ENCODE results near the gene SLC1A2.
"Not testable (repeated sequence)": the region's sequence is repeated elsewhere in the genome, so short reads cannot be mapped to it uniquely, and the experiment has no call there.

SLC1A2 gene

GRCh38 chr11:35230388-35230787, 189.0 kb downstream of the SLC1A2 start:
- DNase-seq (ENCODE audit: low read depth in 2 of 3, low spot score in 2 of 3) = no peak

DNA sequence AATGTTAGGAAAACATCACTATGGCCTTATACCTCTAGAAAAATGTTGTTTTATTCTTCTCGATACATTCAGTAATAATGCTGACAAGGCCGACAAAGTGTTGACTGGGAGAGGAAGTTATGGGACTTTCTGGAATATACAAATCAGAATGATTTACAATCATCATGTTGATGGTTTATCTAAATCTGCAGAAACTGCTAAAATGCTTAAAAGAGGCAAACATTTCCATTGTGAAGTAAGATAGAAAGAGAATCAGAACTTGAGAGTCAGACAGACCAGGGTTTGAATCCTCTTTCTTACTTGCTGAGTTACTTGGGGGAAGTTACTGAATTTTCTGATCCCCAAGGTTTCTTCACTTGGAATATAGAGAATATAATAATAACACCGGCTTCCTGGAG, 191.0 kb downstream of the SLC1A2 start:
- DNase-seq (ENCODE audit: low read depth in 2 of 3, low spot score in 2 of 3) = no peak

DNA sequence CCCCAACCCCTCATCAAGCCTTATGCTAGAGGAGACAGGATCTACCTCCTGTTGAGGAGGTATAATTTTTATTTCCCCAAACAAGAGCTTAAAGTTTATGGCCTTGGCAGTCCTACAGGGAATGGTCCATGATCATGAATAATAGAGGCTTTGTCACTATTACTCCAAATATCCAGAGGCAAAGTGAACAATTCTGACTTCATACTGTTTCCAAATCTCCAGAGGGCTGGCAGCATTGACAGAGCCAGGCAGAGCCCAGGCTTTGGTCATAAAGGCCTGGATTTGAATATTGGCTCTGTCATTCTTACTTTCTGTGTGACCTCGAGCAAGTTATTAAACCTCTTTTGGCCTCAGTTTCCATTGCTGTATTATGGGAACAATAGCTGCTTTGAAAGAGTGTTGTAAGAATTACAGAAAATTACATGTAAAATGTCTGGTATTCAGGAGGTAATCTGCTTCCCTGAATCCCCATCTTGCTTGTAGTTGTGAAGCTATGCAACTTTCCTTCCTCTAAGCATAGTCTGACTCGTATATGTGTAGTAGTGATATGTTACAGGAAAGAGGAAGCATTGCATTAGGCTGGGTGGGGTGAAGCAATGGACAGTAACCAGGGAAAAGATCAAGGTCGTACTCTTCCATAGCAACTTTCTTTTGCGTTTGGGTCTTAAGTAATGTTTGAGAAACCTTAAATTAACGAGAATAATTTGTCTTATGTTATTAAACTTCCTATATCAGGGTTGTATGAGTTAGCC, 191.6 kb downstream of the SLC1A2 start:
- no peak for DNase-seq (ENCODE audit: low read depth in 2 of 3, low spot score in 2 of 3)

DNA sequence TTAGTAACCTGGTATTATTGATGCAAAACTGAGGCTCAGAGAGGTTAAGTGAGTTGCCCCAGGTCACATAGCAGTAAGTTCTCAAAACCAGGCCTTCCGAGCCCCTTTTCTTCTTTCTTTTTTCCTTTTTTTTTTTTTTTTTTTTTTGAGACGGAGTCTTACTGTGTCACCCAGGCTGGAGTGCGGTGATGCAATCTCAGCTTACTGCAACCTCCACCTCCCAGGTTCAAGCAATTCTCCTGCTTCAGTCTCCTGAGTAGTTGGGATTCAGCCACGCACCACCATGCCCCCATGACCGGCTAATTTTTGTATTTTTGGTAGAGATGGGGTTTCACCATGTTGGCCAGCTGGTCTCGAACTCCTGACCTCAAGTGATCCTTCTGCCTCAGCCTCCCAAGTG, 192.6 kb downstream of the SLC1A2 start:
- not testable (repeated sequence) for DNase-seq (ENCODE audit: low read depth in 2 of 3, low spot score in 2 of 3)

DNA sequence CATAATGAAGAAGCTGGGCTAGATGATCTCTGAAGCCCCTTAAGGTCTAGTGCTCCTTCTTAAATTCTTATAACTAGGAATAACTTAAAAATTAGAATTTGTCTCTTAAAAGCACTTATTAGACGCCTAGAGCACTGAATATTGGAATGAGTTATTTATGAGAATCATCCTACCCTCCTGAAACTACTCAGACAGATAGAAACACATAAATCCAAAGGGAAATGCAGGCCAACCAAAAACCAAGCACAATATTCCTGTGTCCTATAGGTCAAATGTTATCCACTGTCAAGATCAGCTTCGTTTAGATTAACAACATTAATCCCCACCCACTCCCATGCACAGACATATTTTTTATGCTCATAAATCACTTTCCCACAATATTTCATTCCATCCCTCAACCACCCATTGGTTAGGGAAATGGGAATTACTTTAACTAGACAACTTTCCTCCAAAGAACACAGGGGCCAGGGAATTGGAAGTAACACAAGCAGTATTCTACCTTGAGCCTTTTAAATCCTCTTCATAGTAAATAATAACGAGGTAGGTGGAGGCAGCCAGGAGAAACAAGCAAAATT, 193.3 kb downstream of the SLC1A2 start:
- no peak for DNase-seq (ENCODE audit: low read depth in 2 of 3, low spot score in 2 of 3)

DNA sequence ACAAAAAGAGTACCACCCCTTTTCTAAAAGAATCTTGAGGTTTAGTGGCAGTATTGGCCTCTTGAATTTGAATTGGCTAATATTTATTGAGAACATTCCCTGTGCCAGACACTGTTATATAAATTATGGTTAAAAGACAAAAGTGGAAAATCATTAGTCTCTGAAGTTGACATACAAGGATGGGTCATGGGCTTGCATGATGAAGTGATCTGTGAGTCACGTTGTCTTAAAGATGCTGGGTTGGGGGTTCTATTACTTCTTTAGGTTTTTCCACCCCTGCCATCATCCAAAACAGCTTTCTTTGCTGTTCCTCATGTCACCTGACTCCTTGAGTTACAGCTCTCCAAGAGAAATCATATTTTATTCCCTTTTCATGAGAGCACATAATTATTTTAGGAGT, 195.4 kb downstream of the SLC1A2 start:
- DNase-seq (ENCODE audit: low read depth in 2 of 3, low spot score in 2 of 3) = no peak

DNA sequence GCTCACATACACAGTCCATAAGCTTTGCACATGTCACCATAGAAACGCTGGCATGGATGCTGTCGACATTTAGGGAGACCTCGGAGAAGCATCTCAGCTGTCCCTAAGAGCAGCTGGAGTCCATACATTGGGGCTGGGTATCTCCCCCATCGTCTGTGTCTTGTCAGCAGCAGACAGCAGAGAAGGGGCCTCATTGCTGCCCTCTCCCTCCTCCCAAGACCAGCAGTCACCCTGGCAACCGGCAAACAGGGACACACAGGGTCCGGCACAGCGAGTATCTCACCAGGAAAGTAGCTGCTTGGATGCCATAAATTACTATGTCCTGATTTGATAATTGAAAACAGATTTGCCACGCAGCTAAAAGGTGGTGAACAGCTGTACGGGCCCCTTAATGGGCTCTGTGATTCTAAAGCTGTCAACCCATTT, 196.0 kb downstream of the SLC1A2 start:
- DNase-seq (ENCODE audit: low read depth in 2 of 3, low spot score in 2 of 3) = no peak

DNA sequence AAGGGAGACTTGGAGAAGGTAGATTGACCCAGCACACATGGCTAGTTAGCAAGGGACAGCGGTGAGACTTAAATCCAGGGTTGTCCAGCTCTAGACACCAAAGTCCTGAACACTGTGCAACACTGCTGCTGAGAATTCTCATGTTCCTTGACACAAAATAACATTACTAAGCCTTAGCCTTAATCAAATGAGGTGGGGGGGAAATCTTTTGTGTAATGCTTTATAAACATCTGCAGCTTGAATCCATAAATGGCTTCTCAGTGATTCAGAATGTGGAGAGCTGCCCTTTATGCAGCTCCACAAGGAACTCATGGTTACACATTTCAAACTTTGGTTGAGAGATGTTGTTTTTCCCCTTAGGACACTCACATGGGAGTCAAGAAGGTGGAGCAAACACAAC, 200.4 kb downstream of the SLC1A2 start:
- no peak for DNase-seq (ENCODE audit: low read depth in 2 of 3, low spot score in 2 of 3)

DNA sequence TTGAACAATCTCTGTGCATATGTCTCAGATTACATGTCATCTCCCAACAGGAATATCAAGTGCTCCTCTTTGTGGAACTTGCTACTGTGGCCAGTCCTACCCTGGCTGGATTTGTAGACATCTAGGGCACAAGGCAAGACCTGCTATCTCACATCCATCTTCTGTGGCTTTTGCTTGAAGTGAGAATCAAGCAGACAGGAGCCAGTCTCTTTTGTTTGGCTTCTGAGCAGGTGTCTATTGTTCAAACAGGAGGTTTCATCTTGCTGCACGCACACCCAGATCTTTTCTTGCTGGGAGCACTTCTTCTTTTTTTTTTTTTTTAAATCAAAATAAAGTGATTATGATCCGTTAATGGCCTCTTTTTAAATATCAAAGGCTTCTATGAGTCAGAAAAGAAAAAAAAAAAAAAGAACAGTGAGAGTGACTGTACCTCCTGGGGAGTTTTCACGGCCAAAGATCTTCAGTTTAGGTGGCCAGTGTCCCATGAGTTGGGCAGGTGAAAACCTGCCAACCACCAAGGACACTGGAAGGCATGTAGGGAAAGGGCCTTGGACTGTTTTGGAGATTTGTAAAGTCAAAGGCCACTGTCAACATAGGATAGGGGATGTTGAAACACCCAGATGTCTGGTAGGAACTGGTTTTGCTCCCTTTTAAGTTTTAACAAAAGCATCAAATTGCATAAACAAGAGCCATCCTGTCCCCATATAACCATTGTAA, 202.2 kb downstream of the SLC1A2 start:
- DNase-seq (ENCODE audit: low read depth in 2 of 3, low spot score in 2 of 3) = no peak

DNA sequence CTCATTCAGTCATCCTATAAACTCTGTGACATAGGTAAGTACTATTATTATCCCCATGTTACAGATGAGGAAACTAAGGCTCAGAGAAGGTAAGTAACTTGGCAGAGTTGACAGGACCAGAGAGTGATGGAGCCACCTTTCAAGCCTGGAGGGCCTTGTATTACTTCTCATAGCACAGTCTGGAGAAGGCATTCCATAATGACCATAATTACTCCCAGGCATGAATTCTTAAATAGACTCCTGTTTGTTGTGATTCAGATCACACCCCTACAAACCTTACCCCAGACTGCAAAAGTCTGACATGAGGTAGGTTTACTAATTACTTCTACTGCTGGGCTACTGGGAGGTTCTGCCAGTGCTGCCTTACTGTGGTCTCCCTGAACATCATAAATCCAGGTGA, 203.4 kb downstream of the SLC1A2 start:
- DNase-seq (ENCODE audit: low read depth in 2 of 3, low spot score in 2 of 3) = no peak

DNA sequence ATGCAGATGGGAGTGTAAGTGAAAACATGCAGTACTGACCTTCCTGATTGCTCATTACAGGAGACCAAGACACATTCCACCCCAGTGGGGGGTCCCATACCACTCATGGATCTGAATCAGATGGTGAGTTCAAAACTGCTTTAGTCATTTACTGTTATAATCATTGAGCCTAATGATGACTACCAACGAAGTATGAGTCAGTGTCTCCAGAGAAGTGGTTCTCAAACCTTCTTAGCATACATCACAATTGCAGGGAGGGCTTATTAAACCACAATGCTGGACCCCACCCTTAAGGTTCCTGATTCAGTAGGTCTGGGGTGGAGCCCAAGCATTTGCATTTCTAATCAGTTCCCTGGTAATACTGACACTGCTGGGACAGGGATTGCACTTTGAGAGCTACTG, 204.6 kb downstream of the SLC1A2 start:
- DNase-seq (ENCODE audit: low read depth in 2 of 3, low spot score in 2 of 3) = no peak

GRCh38 chr11:35214226-35214770, 205.1 kb downstream of the SLC1A2 start:
- no peak for DNase-seq (ENCODE audit: low read depth in 2 of 3, low spot score in 2 of 3)

GRCh38 chr11:35211952-35212351, 207.4 kb downstream of the SLC1A2 start:
- no peak for DNase-seq (ENCODE audit: low read depth in 2 of 3, low spot score in 2 of 3)

- no peak for DNase-seq (ENCODE audit: low read depth in 2 of 3, low spot score in 2 of 3)
Observed at GRCh38 chr11:35210876-35211546, 208.3 kb downstream of the SLC1A2 start.

- no peak for DNase-seq (ENCODE audit: low read depth in 2 of 3, low spot score in 2 of 3)
Observed at GRCh38 chr11:35208795-35209194, 210.6 kb downstream of the SLC1A2 start.

DNA sequence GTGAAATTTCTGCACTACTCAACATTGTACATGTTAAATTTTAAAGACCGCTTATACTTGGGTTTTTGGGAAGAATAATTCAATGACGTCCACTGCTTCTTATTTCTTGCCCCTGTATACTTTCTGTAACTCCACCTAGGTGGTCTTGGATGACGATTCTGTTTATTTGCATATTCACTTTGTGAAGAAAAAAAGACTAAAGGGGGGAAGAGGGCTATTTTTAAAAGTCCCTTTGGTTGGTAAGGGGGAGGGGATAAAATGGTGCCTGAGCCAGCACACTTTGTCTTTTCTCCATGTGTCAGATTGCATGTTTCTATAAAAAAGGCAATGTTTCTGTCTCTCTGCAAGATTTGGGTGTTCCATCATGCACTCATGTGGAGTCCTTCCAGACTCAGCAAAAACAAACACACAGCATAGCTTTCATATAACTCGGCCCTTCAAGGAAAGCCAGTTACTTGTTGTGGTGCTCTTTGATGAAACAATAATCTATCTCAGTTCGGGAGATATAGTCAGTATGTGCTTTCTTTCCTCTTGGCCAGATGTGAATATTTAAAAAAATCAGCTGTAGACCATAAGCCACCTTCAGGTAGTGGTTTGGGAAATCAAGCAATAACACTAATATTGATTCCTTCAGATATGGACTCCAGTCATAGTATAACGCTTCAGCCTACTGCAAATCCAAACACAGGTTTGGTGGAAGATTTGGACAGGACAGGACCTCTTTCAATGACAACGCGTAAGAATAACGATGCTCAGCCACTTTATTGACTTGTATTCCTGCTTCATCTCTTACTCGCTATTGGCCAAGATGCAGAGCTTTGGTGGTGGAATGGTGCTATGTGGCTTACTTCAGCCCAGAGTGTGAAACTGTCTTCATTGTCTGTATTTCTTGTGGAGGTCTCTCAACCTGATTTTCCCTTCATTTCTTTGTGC, 211.6 kb downstream of the SLC1A2 start:
- DNase-seq (ENCODE audit: low read depth in 2 of 3, low spot score in 2 of 3) = no peak

GRCh38 chr11:35206616-35207015, 212.7 kb downstream of the SLC1A2 start:
- no peak for DNase-seq (ENCODE audit: low read depth in 2 of 3, low spot score in 2 of 3)

DNA sequence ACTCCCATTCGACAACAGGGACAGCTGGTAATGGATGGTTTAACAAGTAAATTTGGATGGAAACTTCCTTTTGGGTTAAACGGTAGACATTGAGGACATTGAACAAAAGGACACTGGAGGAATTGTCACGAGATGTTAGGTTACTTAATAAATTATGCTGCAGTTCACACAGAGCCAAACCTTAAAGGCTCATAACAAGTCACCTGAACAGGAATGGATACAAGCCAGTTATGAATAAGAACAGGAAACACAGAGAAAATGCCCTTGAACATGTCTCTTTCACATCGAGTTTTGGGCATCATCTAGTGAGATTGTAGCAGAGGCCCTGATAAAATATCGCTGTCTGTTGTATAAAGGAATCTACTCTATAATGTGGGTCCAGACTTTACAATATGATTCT, 214.7 kb downstream of the SLC1A2 start:
- DNase-seq (ENCODE audit: low read depth in 2 of 3, low spot score in 2 of 3) = no peak

Data from activated CD8-positive, alpha-beta memory T cell treated with anti-CD3 and anti-CD28 coated beads for 48 hours (primary cell).